ENCODE data around the gene PBX3. TPM values are rescaled to one million over a fixed set of nuclear protein-coding genes. Genes with fewer than 3 reads are reported as not detected.

The PBX3 gene
- total RNA-seq, 1 experiment from 2014 or later, result 8.8 TPM

GRCh38 chr9:125851979-125852378 is 104.8 kb downstream of the PBX3 start:
- Histone ChIP-seq H2AFZ (ENCODE audit: low read length) (no peak overlapping the region), H3K27me3 (ENCODE audit: low read length) (no peaks in the 10 kb centered on the region), H3K79me2 (ENCODE audit: low read length) (no peaks in the 10 kb centered on the region), H3K9ac (ENCODE audit: low read length) (no peak overlapping the region), H3K4me1 (ENCODE audit: low read length) (no peaks in the 10 kb centered on the region), H4K20me1 (ENCODE audit: insufficient read depth, low read depth, low read length) (no peaks in the 10 kb centered on the region), H3K4me2 (ENCODE audit: low read depth, low read length, poor library complexity, severe bottlenecking) (no peak overlapping the region), H3K36me3 (ENCODE audit: insufficient read depth, low read length) (no peaks in the 10 kb centered on the region), H3K9me2 (replicated peaks; ENCODE audit: insufficient read depth, low read length) (no peaks in the 10 kb centered on the region), H3K9me3 (ENCODE audit: low read length) (no peaks in the 10 kb centered on the region), H3K4me3 (ENCODE audit: low read length) (no peak overlapping the region), H3K27ac (ENCODE audit: low read length) (no peak overlapping the region)
- no peak for DNase-seq

DNA sequence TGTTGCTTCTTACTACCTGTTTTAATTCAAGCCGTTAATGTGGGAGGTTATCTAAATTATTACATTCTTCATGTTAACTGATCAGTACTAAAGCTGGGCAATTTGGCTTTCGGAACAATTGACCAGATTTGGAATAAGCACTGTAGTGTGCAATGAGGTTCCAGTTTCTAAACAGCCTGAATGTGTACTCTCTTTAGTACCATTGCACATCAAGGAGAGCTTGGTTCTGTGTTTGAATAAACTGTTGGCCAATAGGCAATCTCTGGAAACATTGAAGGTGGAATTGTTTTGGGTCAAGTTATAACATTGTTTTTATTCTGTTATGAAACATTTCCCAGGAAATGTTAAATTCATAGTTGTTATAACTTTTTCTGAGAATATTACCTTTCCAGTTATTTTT is 105.2 kb downstream of the PBX3 start:
- Histone ChIP-seq H3K27ac (ENCODE audit: low read length) (no peak overlapping the region), H3K79me2 (ENCODE audit: low read length) (no peaks in the 10 kb centered on the region), H3K9ac (ENCODE audit: low read length) (no peak overlapping the region), H2AFZ (ENCODE audit: low read length) (no peak overlapping the region), H3K9me3 (ENCODE audit: low read length) (no peaks in the 10 kb centered on the region), H3K4me2 (ENCODE audit: low read depth, low read length, poor library complexity, severe bottlenecking) (no peak overlapping the region), H3K27me3 (ENCODE audit: low read length) (no peaks in the 10 kb centered on the region), H3K36me3 (ENCODE audit: insufficient read depth, low read length) (no peaks in the 10 kb centered on the region), H3K4me3 (ENCODE audit: low read length) (no peak overlapping the region), H3K4me1 (ENCODE audit: low read length) (no peaks in the 10 kb centered on the region), H4K20me1 (ENCODE audit: insufficient read depth, low read depth, low read length) (no peaks in the 10 kb centered on the region), H3K9me2 (replicated peaks; ENCODE audit: insufficient read depth, low read length) (no peaks in the 10 kb centered on the region)
- no peak for DNase-seq

DNA sequence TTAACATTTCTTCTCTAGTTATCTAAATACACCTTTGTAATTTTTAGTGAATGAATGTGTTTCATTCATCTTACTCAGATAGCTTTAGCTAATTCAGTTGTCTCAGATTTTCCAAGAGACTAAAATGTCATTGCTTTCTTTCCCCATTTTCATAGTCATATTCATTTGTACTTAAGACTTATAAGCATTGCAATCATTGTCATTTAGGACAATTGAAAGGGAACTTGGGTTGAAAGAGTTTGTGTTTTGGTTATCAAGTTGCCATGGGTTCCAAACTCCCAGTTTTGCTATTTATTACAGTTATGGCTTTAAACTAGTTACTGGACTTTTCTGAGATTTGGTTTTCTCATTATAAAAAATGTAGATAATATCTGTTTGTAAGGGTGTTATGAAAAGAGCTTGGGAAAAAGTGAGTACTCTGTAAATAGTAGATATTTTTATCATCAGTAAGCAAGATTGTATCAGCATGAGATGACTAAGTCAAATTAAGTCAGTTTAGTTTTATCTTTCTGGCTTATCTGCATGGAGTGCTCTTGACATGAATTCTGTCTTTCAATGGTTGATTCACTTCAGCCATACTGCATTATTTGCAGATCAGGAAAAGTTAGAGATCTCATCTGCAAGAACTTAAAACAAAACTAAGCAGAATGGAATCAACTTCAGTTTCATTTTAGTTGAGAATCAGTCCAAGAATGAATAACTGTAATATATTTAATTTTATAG is 107.5 kb downstream of the PBX3 start:
- no peaks in the 10 kb centered on the region for H3K27me3 ChIP-seq (ENCODE audit: low read length)
- H3K4me3 ChIP-seq (ENCODE audit: low read length), result no peak overlapping the region
- no peak overlapping the region for H3K27ac ChIP-seq (ENCODE audit: low read length)
- no peaks in the 10 kb centered on the region for H3K36me3 ChIP-seq (ENCODE audit: insufficient read depth, low read length)
- no peaks in the 10 kb centered on the region for H4K20me1 ChIP-seq (ENCODE audit: insufficient read depth, low read depth, low read length)
- no peaks in the 10 kb centered on the region for H3K4me1 ChIP-seq (ENCODE audit: low read length)
- no peak overlapping the region for H3K4me2 ChIP-seq (ENCODE audit: low read depth, low read length, poor library complexity, severe bottlenecking)
- no peaks in the 10 kb centered on the region for H3K79me2 ChIP-seq (ENCODE audit: low read length)
- no peak for DNase-seq
- no peaks in the 10 kb centered on the region for H3K9me2 ChIP-seq (replicated peaks; ENCODE audit: insufficient read depth, low read length)
- H2AFZ ChIP-seq (ENCODE audit: low read length), result no peak overlapping the region
- H3K9me3 ChIP-seq (ENCODE audit: low read length), result no peaks in the 10 kb centered on the region
- H3K9ac ChIP-seq (ENCODE audit: low read length), result no peak overlapping the region

GRCh38 chr9:125856331-125856730 is 109.2 kb downstream of the PBX3 start:
- Histone ChIP-seq H3K4me3 (ENCODE audit: low read length) (no peak overlapping the region), H3K79me2 (ENCODE audit: low read length) (no peaks in the 10 kb centered on the region), H4K20me1 (ENCODE audit: insufficient read depth, low read depth, low read length) (no peaks in the 10 kb centered on the region), H3K36me3 (ENCODE audit: insufficient read depth, low read length) (no peaks in the 10 kb centered on the region), H3K9me2 (replicated peaks; ENCODE audit: insufficient read depth, low read length) (no peaks in the 10 kb centered on the region), H3K27me3 (ENCODE audit: low read length) (no peaks in the 10 kb centered on the region), H3K9me3 (ENCODE audit: low read length) (0 out of 2 replicates have a peak, but pooled peaks cover under 1% of the 10 kb centered on the region), H3K9ac (ENCODE audit: low read length) (no peak overlapping the region), H3K4me2 (ENCODE audit: low read depth, low read length, poor library complexity, severe bottlenecking) (no peak overlapping the region), H2AFZ (ENCODE audit: low read length) (no peak overlapping the region), H3K4me1 (ENCODE audit: low read length) (no peaks in the 10 kb centered on the region), H3K27ac (ENCODE audit: low read length) (no peak overlapping the region)
- no peak for DNase-seq

DNA sequence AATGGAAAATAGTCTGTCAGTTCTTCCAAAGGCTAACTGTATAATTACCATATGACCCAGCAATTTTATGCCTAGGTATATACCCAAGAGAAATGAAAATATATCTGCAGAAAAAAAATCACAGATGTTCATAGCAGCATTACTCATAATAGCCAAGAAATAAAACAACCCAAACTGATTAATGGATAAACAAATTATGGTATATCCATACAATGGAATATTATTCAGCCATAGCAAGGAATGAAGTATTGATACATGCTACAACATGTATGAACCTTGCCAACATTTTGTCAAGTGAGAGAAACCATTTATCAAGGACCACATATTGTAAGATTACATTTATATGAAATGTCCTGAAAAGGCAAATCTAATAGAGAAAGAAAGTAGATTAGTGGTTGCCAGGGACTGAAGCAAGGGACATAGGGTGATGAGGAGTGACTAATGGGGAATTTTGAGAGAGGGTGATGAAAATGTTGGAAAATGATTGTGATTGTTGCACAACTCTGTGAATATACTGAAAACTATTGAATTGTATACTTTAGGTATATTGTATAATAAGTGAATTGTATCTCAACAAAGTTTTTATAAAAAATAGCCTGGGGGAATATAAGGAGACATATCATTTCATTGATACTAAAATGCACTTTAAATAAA is 114.4 kb downstream of the PBX3 start:
- no peaks in the 10 kb centered on the region for H3K9me2 ChIP-seq (replicated peaks; ENCODE audit: insufficient read depth, low read length)
- H3K9ac ChIP-seq (ENCODE audit: low read length), result no peak overlapping the region
- H2AFZ ChIP-seq (ENCODE audit: low read length), result no peak overlapping the region
- no peaks in the 10 kb centered on the region for H3K4me1 ChIP-seq (ENCODE audit: low read length)
- H3K79me2 ChIP-seq (ENCODE audit: low read length), result no peaks in the 10 kb centered on the region
- no peak for DNase-seq
- no peak overlapping the region for H3K4me2 ChIP-seq (ENCODE audit: low read depth, low read length, poor library complexity, severe bottlenecking)
- no peaks in the 10 kb centered on the region for H3K36me3 ChIP-seq (ENCODE audit: insufficient read depth, low read length)
- H4K20me1 ChIP-seq (ENCODE audit: insufficient read depth, low read depth, low read length), result no peaks in the 10 kb centered on the region
- H3K27ac ChIP-seq (ENCODE audit: low read length), result no peak overlapping the region
- H3K27me3 ChIP-seq (ENCODE audit: low read length), result no peaks in the 10 kb centered on the region
- no peak overlapping the region for H3K4me3 ChIP-seq (ENCODE audit: low read length)
- H3K9me3 ChIP-seq (ENCODE audit: low read length), result 0 out of 2 replicates have a peak, but pooled peaks cover 3% of the 10 kb centered on the region

GRCh38 chr9:125863923-125864322 is 116.8 kb downstream of the PBX3 start:
- H3K4me2 ChIP-seq (ENCODE audit: low read depth, low read length, poor library complexity, severe bottlenecking), result no peak overlapping the region
- no peaks in the 10 kb centered on the region for H3K36me3 ChIP-seq (ENCODE audit: insufficient read depth, low read length)
- H3K4me1 ChIP-seq (ENCODE audit: low read length), result no peaks in the 10 kb centered on the region
- DNase-seq, result no peak
- H3K27me3 ChIP-seq (ENCODE audit: low read length), result no peaks in the 10 kb centered on the region
- H3K9me3 ChIP-seq (ENCODE audit: low read length), result 0 out of 2 replicates have a peak, but pooled peaks cover 3% of the 10 kb centered on the region
- H4K20me1 ChIP-seq (ENCODE audit: insufficient read depth, low read depth, low read length), result no peaks in the 10 kb centered on the region
- no peak overlapping the region for H3K27ac ChIP-seq (ENCODE audit: low read length)
- no peaks in the 10 kb centered on the region for H3K9me2 ChIP-seq (replicated peaks; ENCODE audit: insufficient read depth, low read length)
- no peak overlapping the region for H3K4me3 ChIP-seq (ENCODE audit: low read length)
- no peaks in the 10 kb centered on the region for H3K79me2 ChIP-seq (ENCODE audit: low read length)
- H3K9ac ChIP-seq (ENCODE audit: low read length), result no peak overlapping the region
- no peak overlapping the region for H2AFZ ChIP-seq (ENCODE audit: low read length)

- Histone ChIP-seq H3K36me3 (ENCODE audit: insufficient read depth, low read length) (no peaks in the 10 kb centered on the region), H2AFZ (ENCODE audit: low read length) (no peak overlapping the region), H3K4me2 (ENCODE audit: low read depth, low read length, poor library complexity, severe bottlenecking) (no peak overlapping the region), H3K9me2 (replicated peaks; ENCODE audit: insufficient read depth, low read length) (no peaks in the 10 kb centered on the region), H4K20me1 (ENCODE audit: insufficient read depth, low read depth, low read length) (no peaks in the 10 kb centered on the region), H3K27me3 (ENCODE audit: low read length) (no peaks in the 10 kb centered on the region), H3K9ac (ENCODE audit: low read length) (no peak overlapping the region), H3K4me1 (ENCODE audit: low read length) (no peaks in the 10 kb centered on the region), H3K9me3 (ENCODE audit: low read length) (no peaks in the 10 kb centered on the region), H3K79me2 (ENCODE audit: low read length) (no peaks in the 10 kb centered on the region), H3K4me3 (ENCODE audit: low read length) (no peak overlapping the region), H3K27ac (ENCODE audit: low read length) (no peak overlapping the region)
- no peak for DNase-seq
Observed at GRCh38 chr9:125867751-125868415, 120.7 kb downstream of the PBX3 start.

DNA sequence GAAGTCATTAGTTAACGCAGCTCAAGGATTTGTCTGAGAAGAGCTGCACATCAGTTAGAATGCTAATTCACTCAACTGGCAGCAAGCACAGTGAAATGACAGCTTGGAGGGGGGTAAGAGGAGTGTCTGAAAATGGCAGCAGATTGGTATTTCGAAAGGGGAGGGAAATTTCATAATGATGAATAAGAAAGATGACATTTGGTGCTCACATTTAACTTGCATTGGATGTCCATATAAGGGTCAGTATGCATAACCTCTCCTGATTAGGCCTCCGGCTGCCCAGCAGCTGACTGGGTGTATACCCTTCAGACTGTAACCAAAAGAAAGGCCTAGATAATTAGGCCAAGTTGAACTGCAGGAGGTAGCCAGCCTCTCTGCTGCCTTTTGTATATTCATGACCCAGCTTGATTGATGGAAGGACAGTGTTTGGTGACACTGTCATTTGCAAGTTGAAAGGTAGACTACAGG is 131.0 kb downstream of the PBX3 start:
- Histone ChIP-seq H3K27ac (ENCODE audit: low read length) (no peak overlapping the region), H3K4me2 (ENCODE audit: low read depth, low read length, poor library complexity, severe bottlenecking) (no peak overlapping the region), H3K79me2 (ENCODE audit: low read length) (no peaks in the 10 kb centered on the region), H3K9me2 (replicated peaks; ENCODE audit: insufficient read depth, low read length) (no peaks in the 10 kb centered on the region), H3K36me3 (ENCODE audit: insufficient read depth, low read length) (no peaks in the 10 kb centered on the region), H4K20me1 (ENCODE audit: insufficient read depth, low read depth, low read length) (0 out of 2 replicates have a peak, but pooled peaks cover 5% of the 10 kb centered on the region), H3K4me1 (ENCODE audit: low read length) (no peaks in the 10 kb centered on the region), H3K9ac (ENCODE audit: low read length) (no peak overlapping the region), H3K27me3 (ENCODE audit: low read length) (no peaks in the 10 kb centered on the region), H3K4me3 (ENCODE audit: low read length) (no peak overlapping the region), H2AFZ (ENCODE audit: low read length) (no peak overlapping the region), H3K9me3 (ENCODE audit: low read length) (no peaks in the 10 kb centered on the region)
- no peak for DNase-seq

Data from Karpas-422 (cell line).